Measurements from ENCODE around the gene CLEC2A. TPM values are rescaled to one million over a fixed set of nuclear protein-coding genes. Genes with fewer than 3 reads are reported as not detected.

CLEC2A gene
- polyA plus RNA-seq, 3 donors = not detected

- WGBS, 3 donors = 79 to 96% (median 86%) methylated on average over 1 of the region's 1 CpG
- H3K27ac ChIP-seq (ENCODE audit: low read depth, low read length) = no peak overlapping the region
Measured at GRCh38 chr12:9941838-9942237, 9.7 kb upstream of the CLEC2A start.

GRCh38 chr12:9940375-9940774 lies 8.2 kb upstream of the CLEC2A start:
- 18 to 38% (median 30%) methylated on average over 2 of the region's 2 CpGs for WGBS, 3 donors
- H3K27ac ChIP-seq (ENCODE audit: low read depth, low read length) = no peak overlapping the region

DNA sequence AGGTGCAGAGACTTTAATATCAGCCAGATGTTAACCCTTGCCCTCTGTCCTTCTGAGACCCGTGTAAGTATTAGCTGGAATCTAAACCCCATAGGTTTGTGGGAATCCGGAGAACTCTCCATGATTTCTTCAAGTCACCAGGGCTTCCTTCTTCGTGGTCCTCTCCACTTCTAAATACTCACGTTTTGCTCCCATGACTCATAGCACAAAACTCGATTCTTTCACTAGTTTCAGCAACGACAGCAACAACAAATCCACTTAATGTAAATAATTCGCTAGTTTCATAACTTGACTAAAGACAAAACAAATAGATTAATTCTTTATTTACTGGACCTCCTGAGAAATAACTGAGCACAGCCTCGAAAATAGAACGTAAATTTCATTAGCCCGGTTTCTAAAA lies 4.4 kb upstream of the CLEC2A start:
- no peak overlapping the region for H3K27ac ChIP-seq (ENCODE audit: low read depth, low read length)
- WGBS, 3 donors = 71 to 79% (median 78%) methylated on average over 10 of the region's 10 CpGs

GRCh38 chr12:9935026-9935425 lies 2.9 kb upstream of the CLEC2A start:
- H3K27ac ChIP-seq (ENCODE audit: low read depth, low read length) = no peak overlapping the region
- 92 to 94% (median 94%) methylated on average over 2 of the region's 2 CpGs for WGBS, 3 donors

GRCh38 chr12:9933958-9934357 lies 1.8 kb upstream of the CLEC2A start:
- WGBS, 3 donors = 73 to 89% (median 79%) methylated on average over 2 of the region's 2 CpGs
- no peak overlapping the region for H3K27ac ChIP-seq (ENCODE audit: low read depth, low read length)

DNA sequence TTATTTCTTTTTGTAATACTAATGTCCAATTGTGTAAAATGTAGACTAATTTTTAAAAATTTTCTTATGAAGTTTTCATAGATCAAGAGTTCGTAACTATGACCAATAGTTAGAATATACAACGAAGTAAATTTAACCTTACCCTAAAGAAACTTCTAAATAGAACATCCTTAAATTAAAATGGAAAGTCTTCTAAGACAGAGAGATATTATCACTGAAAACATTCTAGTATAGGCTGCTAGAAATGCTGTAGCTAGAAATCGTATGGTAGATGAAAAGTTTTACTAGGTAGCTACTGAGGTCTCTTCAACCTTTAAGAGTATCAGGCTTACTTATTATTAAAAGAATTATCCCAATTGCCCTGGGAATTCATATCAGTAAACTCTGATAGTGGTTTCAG lies 925 bp downstream of the CLEC2A start:
- WGBS, 3 donors = 62 to 80% (median 68%) methylated on average over 3 of the region's 3 CpGs
- no peak overlapping the region for H3K27ac ChIP-seq (ENCODE audit: low read depth, low read length)

DNA sequence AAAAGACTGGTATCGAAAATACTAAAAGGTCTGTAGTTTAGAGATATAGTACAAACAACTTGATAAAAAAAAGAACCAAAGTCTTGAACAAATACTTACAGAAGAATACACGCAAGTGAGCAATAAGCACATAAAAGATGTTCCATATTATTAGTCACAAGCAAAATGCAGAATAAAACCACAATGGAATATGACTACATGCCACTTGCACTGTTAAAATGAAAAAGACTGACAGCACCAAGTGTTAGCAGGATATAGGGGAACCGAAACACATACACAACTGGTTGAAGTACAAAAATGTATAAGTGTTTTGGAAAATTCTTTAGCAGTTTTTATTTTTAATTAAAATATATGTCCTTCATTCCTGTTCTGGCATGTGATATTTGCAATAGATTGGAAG lies 3.6 kb downstream of the CLEC2A start:
- H3K27ac ChIP-seq (ENCODE audit: low read depth, low read length) = no peak overlapping the region
- 88 to 91% (median 89%) methylated on average over 3 of the region's 3 CpGs for WGBS, 3 donors

DNA sequence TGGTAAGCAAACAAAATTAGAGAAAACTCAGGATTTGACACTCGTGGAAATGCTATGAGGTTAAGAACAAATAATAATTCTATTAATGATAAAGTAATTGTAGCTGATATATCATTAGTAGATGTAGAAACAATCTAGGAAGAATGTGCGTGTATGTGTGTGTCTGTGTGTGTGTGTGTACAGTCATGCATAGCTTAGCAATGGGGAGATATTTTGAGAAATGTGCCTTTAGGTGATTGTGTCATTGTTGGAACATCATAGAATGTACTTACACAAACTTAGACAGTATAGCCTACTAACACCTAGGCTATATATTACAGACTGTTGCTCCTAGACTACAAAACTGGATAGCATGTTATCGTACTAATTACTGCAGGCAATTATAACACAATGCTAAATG lies 5.3 kb downstream of the CLEC2A start:
- no peak overlapping the region for H3K27ac ChIP-seq (ENCODE audit: low read depth, low read length)
- WGBS, 3 donors = 70 to 89% (median 88%) methylated on average over 3 of the region's 3 CpGs

DNA sequence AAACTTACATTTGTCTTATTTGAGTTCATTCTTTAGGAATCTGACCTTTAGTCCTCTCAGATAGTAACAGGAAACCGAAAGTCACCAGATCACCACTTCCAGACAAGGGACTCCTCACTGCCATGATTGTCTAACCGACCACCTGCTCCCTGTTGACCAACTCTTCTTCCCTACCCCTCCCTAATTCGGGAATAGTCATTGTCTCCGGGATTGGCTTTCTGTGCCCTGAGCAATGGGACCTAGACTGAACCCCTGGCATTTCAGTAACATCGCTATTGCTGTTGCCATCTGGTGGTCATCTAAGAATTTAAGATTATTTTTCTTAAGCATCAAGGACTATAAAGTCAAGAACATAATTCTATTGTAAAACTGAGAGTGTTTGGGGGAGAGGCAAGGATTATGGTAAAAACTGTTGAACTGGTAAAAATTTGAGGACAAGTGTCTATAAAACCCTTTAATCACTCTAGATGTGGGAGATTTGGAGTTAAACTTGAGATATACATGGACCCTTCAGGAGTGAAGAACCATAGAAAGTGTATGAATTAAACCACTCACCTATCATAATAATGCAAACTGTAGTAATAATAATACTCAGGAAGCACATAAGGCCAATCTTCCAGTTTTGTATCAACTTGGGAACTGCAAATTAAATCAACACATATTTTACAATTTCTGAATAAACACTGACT lies 6.3 kb downstream of the CLEC2A start:
- no peak overlapping the region for H3K27ac ChIP-seq (ENCODE audit: low read depth, low read length)
- whole genome bisulfite sequencing, 3 donors = 10 to 13% (median 12%) methylated on average over 5 of the region's 5 CpGs

DNA sequence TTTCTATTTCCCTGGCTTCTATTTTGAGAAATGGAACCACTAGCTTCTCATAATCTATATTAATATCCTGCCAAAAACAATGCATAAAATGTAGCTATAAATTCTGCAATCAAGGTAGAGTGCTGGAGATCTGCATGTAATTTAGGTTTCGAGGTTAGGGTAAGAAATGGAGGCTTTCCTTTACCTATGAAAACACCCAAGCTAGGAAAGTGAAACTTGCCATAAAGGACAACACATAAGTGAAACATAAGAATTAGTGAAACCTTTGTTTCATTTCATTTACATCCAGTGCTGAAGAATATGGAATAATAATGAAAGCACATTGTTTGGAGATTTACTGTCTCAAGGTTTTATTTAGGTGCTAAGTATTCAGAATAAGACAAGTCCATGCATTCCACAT lies 9.7 kb downstream of the CLEC2A start:
- H3K27ac ChIP-seq (ENCODE audit: low read depth, low read length) = no peak overlapping the region
- WGBS, 3 donors = 86 to 91% (median 90%) methylated on average over 1 of the region's 1 CpG

GRCh38 chr12:9920451-9920850 lies 11.7 kb downstream of the CLEC2A start:
- no peak overlapping the region for H3K27ac ChIP-seq (ENCODE audit: low read depth, low read length)
- WGBS, 3 donors = 82 to 86% (median 82%) methylated on average over 10 of the region's 10 CpGs

DNA sequence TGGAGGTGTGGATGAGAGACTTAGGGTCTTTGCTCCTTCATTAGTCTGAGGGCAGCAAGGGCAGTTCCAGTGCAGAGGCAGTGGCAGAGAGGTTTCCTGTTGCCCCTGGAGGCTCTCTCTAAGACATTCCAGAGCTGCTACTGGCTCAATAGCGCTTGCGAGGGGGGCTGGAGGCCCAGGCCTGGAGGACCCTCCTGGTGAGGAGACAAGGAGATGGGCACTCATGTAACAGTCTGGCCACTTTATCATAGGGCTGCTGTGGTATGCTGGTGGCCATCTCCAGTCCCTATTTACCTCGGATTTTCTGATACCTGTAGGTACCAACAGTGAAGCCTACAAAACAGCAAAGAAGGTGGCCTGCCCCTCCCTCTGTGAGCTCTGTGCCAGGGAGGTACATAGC lies 12.7 kb downstream of the CLEC2A start:
- WGBS, 3 donors = 79 to 95% (median 88%) methylated on average over 3 of the region's 3 CpGs
- H3K27ac ChIP-seq (ENCODE audit: low read depth, low read length) = no peak overlapping the region

GRCh38 chr12:9911708-9912107 lies 20.5 kb downstream of the CLEC2A start:
- H3K27ac ChIP-seq (ENCODE audit: low read depth, low read length) = no peak overlapping the region

DNA sequence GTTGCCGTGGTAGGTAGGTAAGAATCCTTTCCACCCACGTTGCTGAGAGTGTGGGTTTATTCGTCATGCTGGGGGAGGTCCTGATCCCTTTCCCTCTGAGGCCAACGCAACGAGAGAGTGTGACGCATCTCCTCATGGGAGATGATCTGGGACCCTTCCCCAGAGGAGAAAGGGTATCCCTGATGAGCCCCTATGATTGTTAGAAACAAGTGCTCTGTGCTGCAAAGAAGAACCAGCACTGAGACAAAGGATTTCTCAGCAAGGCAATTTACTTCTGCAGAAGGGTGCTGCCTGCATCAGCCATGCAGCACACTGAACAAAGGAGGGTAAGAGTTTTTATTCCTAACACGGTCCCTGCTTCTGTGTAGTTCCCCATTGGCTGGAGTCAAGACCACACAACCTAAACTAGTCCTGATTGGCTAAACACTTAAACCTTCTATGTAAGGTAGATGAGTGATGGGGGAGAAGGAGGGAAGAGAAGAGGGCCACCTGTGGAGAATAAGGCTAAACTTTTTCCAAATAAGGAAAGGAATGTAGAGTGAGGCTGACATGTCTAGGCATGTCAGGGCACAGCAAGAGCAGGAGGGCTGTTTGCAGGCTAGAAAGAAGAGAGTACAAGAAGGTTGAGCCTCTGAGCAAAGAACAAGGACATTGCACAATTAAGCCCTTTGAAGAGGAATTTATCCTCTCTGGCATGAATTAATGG lies 21.3 kb downstream of the CLEC2A start:
- no peak overlapping the region for H3K27ac ChIP-seq (ENCODE audit: low read depth, low read length)
- WGBS, 3 donors = 78 to 90% (median 87%) methylated on average over 7 of the region's 7 CpGs

DNA sequence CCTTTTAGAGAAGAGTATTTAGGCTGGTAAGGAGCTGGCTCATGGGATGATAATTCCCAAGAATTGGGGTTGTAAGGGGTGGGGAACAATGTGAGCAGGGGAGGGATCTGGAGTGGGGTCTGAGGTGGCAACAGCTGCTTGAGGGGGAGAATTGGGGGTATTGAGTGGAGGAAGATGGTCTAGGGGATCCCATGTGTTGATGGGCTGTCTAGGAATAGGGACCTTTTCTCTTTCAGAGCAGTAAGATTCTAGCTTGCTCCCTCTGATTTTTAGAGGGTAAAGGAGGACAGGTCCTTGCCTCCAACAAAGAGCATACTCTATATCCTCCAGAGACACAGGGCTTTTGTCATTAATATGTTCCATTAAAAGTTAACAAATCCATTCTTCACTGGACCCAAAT lies 22.4 kb downstream of the CLEC2A start:
- no peak overlapping the region for H3K27ac ChIP-seq (ENCODE audit: low read depth, low read length)

- no peak overlapping the region for H3K27ac ChIP-seq (ENCODE audit: low read depth, low read length)
- 82 to 98% (median 93%) methylated on average over 4 of the region's 4 CpGs for WGBS, 3 donors
Measured at GRCh38 chr12:9908350-9908749, 23.8 kb downstream of the CLEC2A start.

DNA sequence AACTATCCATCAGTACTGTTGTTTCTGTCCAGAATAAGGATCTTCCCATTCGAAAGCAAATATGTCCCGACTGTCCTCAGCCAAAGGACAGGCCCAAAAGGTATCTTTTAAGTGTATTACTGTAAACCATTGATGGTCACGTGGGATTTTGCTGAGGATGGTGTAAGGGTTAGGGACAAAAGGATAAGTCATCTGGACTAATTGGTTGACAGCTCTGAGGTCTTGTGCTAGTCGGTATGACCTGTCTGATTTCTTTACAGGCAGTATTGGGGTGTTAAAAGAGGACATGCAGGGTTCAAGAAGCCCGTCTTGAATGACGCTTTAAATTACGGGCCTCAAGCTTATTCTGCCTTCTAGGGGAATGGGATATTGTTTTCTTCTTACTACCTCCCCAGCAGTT lies 24.4 kb downstream of the CLEC2A start:
- 83 to 94% (median 92%) methylated on average over 7 of the region's 7 CpGs for WGBS, 3 donors
- H3K27ac ChIP-seq (ENCODE audit: low read depth, low read length) = no peak overlapping the region

DNA sequence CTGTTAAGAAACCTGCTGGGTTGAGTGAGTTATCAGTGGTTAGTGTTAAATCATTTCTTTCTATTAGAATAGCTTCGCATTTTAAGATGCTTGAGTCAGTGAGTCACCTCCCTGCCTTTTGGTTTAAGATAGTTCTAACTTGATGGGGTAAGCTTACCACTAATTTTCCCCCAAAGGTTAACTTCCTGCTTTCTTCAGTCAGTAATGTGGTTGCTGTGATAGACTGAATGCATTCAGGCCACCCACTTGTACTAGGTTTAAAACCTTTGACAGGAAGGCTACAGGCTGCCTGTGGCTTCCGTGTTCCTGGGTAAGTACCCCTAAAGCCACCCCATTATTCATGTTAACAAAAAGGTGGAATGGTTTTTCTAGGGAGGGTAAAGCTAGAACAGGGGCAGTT lies 25.3 kb downstream of the CLEC2A start:
- 61 to 67% (median 62%) methylated on average over 2 of the region's 2 CpGs for WGBS, 3 donors
- H3K27ac ChIP-seq (ENCODE audit: low read depth, low read length) = no peak overlapping the region

DNA sequence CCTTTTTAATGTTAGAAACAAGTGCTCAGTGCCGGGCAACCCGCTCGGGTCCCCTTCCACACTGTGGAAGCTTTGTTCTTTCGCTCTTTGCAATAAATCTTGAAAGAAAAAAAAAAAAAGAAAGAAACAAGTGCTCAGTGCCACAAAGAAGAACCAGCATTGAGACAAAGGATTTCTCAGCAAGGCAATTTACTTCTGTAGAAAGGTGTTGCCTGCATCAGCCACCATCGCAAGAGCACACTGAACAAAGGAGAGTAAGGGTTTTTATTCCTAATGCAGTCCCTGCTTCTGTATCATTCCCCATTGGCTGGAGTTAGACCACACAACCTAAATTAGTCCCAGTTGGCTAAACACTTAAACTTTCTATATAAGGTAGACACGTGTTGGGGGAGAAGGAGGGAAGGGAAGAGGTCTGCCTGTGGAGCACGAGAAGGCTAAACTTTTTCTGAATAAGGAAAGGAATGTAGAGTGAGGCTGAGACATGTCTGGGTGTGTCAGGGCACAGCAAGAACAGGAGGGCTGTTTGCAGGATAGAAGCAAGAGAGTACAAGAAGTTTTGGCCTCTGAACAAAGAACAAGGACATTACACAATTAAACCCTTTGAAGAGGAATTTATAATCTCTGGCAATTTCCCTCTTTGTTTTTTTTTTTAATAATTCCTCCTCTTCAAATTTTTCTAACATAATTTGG lies 29.5 kb downstream of the CLEC2A start:
- WGBS, 3 donors = 82 to 95% (median 91%) methylated on average over 7 of the region's 7 CpGs
- no peak overlapping the region for H3K27ac ChIP-seq (ENCODE audit: low read depth, low read length)

DNA sequence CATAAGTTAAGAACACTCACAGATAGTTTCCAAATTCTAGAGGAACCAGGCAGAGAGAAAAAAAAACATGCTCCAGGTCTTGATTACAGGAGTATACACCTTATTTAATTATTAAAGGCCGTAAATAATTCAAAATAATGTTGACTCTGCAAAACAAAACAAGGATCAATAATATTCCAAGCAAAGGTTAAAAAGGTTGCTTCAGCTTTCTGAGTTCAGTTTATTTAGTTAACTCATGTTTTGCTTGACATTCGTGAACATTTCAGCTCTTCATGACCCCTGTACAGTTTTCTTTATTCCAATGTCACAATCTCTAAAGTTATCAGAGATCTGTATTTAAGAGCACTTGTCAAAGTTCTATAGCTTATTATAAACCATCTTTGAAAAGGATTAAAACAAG lies 31.2 kb downstream of the CLEC2A start:
- whole genome bisulfite sequencing, 3 donors = 44 to 86% (median 84%) methylated on average over 2 of the region's 2 CpGs
- H3K27ac ChIP-seq (ENCODE audit: low read depth, low read length) = no peak overlapping the region
